Skeletal muscle cell (primary cell): ENCODE results near the gene DTWD2.

ENCODE experiments used
- DNase-seq: peaks from one replicate; pipeline ENCODE4 v3.0.0-alpha.2; 2010; ENCODE audit warnings: low read depth
- H3K4me3 ChIP-seq: 2 replicates; pipeline ENCODE4 v1.5.1; 2011; ENCODE audit warnings: low read depth, mild to moderate bottlenecking, control low read depth, low read length, moderate library complexity

Gene DTWD2

DNA sequence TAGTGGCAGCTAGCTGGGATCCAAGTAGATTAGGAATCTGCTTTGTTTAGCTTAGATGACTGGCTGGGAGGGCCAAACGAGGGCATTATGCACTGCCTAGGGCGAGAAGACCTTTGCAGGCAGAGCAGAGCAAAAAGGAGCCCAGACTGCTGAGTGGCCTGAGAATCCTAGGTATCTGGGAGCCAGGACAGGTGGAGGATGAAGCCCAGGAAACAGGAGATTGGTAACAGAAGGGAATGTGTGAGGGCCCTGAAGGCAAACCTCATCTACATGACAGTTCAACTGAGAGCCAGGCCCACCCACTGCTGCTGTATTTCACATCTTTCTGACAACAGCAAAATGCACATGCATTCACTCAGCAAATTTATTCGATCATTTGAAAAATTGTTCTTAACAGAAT, 192.3 kb downstream of the DTWD2 start:
- no peak for DNase-seq

GRCh38 chr5:118794281-118794680, 194.1 kb downstream of the DTWD2 start:
- DNase-seq = no peak
- H3K4me3 ChIP-seq = no peak overlapping the region

More for the DNA sequence above, 192.3 kb downstream of the DTWD2 start:
- H3K4me3 ChIP-seq = no peak overlapping the region

DNA sequence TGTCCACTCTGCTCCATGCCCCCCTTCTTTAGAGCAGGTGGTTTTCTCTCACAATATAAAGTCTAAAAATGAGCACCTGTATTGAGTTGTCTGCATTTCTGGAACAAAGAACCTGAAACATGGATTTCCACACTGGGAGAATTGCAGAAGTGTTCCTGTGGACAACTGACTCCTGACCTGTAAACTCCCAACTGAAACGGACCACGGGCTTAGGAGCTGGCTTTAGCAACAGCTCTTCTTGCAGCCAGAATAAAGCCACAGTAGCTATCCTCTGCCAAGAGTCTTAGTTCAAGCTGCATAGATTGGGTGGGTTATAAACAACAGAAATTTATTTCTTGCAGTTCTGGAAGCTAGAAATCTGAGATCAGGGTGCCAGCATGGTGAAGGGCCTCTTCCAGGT, 194.7 kb downstream of the DTWD2 start:
- DNase-seq = no peak
- no peak overlapping the region for H3K4me3 ChIP-seq

DNA sequence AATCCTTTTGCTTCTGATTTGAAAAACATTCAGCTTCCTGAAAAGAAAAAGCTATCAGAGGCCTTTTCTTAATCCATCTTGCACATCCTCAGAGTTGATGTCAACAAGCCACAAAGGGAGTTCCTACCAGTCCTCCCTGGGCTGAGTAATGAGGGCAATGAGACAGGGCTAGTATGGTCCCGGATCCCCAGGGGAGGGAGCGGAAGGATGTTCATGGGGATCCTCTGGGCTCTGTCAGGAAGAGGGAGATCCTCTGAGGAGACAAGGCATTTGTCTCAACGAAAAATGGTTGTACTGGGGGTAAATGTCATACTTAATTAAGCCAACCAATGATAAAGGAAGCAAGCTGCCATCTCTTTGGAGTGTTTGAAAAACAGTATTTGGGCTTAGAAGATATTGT, 195.3 kb downstream of the DTWD2 start:
- no peak for DNase-seq

DNA sequence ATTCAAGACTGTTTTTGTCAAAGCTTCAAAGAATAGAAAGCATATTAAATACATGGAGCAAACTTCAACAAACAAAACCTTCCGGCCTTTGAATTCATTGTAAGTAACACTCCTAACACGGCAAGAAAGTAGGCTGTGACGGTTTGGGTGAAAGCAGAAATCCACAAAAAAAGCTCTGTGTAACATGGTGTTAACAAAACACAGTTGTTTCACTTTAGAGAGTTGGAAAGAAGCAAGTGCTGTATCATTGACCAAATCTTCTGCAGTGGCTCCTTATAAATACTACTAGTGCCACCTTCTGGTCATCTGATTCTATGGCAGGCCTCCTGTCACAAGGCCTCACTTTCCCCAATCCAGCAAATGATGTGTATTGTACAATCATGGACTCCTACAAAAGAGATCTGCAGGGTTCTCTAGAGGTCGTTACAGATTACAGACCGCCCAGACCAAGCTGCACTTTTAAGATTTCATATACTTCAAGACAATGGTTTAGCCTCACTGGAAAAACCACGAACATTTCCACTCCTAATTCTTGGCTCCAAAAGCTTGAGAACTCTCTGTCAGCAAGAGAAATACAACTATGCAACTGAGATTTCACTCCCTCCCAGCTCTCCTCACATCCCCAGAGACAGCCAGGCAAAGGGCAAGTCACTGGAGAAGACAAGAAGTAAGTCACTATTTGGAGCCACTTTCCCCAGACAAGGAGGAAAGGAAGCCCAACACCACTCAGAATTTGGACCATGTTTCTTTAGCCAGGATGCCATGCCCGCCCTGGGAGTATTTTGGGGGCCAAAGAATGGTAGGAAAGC, 196.2 kb downstream of the DTWD2 start:
- DNase-seq = peak; percentile 36
- no peak overlapping the region for H3K4me3 ChIP-seq

More for the DNA sequence above, 195.3 kb downstream of the DTWD2 start:
- no peak overlapping the region for H3K4me3 ChIP-seq

DNA sequence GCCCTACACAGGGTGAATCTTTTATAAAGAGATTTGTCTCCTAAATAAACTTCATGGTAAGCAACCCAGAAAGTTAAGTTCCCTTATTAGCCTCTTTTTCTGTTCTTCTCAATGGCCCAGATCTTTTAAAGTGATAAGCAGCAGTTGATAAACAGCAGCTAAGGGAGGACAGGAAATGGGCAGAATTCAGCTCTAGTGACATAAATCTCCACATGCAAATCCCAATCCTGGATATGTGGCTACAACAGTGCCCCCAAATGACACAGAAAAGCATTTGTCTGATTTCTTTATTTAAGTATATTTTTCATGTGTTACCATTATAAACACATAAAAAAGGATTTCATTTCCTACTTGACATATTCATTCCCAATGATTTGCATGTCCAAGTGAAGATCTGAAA, 199.0 kb downstream of the DTWD2 start:
- DNase-seq = no peak
- no peak overlapping the region for H3K4me3 ChIP-seq

DNA sequence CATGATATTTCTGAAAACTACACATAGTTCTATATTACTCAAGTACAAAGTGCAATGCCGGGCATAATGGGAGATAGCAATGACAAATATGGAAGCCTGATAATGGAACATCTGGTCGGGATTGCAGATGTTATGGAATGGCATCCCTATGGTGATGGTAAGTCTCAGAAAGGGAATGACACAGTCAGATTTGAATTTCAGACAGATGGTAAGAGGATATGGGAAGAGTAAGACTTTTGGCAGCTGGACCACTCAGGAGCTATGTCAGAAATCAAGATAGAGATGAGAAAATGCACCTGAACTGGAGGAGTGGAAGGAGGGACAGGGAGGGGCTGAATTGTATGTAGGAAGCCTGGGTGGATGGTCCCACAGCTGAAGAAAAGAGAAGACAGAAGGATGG, 200.0 kb downstream of the DTWD2 start:
- H3K4me3 ChIP-seq = no peak overlapping the region
- DNase-seq = no peak
